RCC 7860 (cell line): ENCODE measurements around the gene RAB44.
A peak's percentile ranks its signal among the peaks of the same experiment; 100 is the strongest.

Experiments
- DNase-seq: peaks from one replicate; pipeline ENCODE4 v3.0.0-alpha.2; 2015; ENCODE audit warnings: low spot score
- FAIRE-seq: peaks from 2 replicates; lab custom pipeline; 2012; peaks lifted over from hg19 to GRCh38; lab: Jason Lieb, UNC

The RAB44 gene

GRCh38 chr6:36765594-36766398, 68.2 kb downstream of the RAB44 start:
- FAIRE-seq (no peak), DNase-seq (peak; percentile 58)

DNA sequence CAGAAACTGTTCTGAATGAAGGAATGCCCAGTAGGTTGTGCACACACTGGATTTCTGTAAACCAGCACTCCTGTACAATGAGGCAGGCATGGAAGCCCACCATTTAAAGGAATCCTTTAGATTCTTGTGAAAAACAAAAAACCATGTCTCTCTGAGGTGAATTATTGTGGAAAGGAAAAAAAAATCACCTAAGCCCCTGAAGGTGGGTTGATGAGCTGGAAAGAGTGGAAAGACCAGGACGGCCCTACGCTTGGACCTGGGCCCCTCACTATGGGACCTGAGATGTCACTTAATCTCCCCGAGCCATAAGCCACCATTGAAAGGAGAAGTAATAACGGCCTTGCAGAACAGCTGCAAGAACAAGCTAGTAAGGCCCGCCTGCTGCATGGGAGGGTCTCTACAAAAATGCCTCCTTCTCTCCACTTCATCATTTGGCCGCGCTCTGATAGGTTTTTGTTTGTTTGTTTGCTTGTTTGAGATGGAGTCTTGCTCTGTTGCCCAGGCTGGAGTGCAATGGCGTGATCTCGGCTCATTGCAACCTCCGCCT, 68.8 kb downstream of the RAB44 start:
- DNase-seq (no peak), FAIRE-seq (no peak)

DNA sequence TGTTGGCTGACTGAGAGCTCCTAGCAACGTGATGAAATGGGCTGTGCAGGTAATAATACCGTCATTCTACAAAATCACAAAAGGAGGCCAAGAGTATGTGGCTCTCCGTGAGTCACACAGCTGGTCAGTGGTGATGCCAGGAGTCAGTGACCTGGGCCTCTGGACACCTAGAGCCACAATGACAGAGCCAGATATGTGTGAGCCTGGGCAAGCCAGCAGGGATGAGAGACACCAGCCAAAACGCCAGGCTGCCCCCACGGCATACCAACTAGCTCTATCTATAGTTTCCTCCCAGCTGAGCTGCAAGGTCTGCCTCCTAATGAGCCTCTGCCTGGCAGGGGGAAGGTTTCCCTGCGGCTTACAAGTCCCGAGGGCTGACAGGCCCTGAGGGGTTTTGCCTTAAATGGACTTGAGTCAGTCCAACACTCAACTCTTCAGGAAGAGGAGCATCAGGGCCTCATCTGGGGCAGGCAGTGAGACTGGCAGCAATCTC, 71.6 kb downstream of the RAB44 start:
- DNase-seq (peak; percentile 88), FAIRE-seq (peak; percentile 26)

DNA sequence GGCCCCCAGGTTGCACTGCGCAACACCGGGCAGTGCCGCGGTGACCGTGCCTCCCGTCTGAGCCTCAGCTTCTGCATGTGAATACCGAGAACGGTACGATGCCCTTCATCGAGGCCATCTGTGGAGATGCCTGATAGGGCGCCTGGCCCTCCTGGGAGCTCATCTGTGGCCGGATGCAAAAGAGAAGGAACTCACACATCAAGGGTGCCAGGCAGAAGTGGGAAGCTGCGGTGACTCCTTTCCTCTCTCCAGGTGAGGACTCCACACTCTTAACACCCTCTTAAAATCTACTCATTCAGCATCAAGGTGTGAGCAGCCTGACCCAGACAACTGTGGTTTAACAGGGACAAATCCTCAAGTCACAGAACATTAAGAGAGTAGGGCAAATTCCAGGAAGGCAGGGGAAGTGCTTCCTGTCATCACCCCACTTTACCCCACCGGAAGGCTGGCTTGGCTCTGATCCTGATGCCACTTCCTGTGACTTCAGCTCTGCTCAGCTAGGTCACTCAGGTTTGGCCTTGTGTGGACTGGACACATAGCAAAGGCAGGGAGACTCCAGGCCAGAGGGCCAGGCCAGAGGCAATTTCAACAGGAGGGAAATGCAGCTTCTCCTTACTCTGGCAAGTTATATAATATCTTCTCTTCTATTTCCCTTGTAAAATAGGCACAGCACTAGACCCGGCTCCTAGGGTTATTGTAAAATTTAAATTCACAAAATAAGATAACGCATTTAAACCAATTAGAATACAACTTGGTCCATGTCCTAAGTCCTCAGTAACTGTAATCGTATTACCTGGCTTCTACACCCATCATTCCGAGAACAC, 72.3 kb downstream of the RAB44 start:
- FAIRE-seq (peak; percentile 82), DNase-seq (peak; percentile 84)

GRCh38 chr6:36771145-36771544, 73.5 kb downstream of the RAB44 start:
- DNase-seq (no peak), FAIRE-seq (no peak)

DNA sequence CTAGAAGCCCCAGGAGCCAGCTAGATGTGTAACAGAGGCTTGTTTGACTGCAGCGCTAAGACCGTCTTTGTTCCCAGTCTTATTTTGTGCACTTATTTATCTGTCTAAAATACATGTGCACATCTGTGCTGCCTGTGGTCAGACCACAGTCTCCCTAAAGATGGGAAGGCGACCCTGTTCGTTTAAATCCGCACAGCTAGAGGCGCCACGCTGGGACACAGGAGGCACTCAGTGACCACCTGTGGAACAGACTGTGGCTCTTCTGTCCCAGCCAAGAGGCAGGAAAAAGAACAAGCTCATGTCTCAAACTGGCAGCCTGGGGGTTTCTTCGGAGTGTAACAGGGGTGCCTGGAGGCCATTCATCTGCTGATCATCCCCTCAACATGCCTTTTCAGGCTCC, 74.8 kb downstream of the RAB44 start:
- no peak for FAIRE-seq
- DNase-seq, result no peak

GRCh38 chr6:36774331-36774730, 76.7 kb downstream of the RAB44 start:
- FAIRE-seq, result no peak
- no peak for DNase-seq

- no peak for DNase-seq
- FAIRE-seq, result no peak
These were observed 78.5 kb downstream of the RAB44 start for GRCh38 chr6:36776167-36776566.

- no peak for DNase-seq
- no peak for FAIRE-seq
These were observed 80.2 kb downstream of the RAB44 start for GRCh38 chr6:36777801-36778200.

- DNase-seq, result no peak
- FAIRE-seq, result no peak
These were observed 81.6 kb downstream of the RAB44 start for GRCh38 chr6:36779227-36779626.

DNA sequence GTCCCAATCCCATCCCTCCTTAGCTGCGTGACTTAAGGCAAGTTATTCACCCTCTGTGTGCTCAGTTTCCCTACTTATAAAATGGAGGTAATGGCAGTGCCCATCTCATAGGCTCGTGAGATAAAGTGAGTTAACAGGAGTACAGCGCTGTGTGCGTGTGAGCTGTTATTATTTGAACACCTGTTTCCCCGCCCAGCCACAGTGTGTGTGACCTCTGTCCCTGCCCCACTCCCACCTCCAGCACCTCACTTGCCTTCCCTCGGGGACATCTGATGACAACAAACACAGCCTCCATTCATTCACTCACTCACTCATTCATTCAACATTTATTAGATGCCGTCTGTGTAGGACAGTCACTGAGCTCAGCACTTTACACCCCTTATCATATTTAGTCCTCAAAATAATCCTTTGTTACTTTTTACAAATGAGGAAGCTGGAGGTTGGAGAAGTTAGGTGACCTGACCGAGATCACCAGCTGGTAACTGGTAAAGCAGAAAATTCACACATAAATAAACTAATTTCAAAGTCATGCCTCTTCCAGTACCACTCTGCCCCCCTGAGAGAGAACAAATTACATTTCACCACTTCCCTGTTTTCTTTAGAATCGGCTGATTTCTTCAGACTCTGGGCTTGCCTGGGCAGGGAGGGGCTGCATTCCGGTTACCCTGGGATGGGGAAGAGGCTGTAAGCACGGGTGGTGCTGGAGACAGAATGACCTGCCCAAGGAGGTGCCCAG, 83.0 kb downstream of the RAB44 start:
- no peak for FAIRE-seq
- no peak for DNase-seq

DNA sequence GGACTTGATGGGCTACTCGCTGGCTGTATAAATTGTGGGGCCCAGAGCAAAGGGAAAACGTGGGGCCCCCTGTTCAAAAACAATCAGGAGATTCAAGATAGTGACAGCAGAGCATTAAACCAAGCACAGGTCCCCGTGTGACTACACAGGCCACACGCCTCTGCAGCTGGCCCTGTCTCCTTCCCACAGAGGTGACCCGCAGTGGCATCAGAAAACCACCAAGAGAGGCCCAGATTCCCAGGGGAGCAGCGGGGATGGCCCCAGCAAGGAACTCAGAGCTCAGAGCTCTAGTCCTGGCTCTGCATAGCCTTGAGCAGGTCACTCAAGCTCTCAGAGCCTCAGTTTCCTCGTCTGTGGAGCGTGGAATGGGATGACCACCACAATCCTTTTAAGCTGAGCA, 84.0 kb downstream of the RAB44 start:
- FAIRE-seq (no peak), DNase-seq (no peak)
